GM10248 (cell line): Measurements from ENCODE around the gene POLRMT.
A peak's percentile ranks its signal among the peaks of the same experiment; 100 is the strongest.

Experiments used
- CTCF ChIA-PET: fragments of 300-600 bp; sonication (Branson Sonifier 250); formaldehyde crosslinking; extraction: SDS; loops from one replicate; lab custom pipeline; 2021; ENCODE audit warnings: antibody characterized with exemption; lab: Yijun Ruan, JAX
- POLR2A ChIA-PET: fragments of 350-650 bp; sonication (Branson Sonifier 250); formaldehyde crosslinking; extraction: SDS; loops from one replicate; lab custom pipeline; 2020; ENCODE audit warnings: antibody characterized with exemption; lab: Yijun Ruan, JAX
- DNase-seq: peaks from one replicate; pipeline ENCODE4 v3.0.0; 2012; ENCODE audit errors: extremely low spot score
- CTCF ChIP-seq: IDR thresholded peaks from 2 replicates; pipeline ENCODE4 v1.5.1; 2012; ENCODE audit warnings: mild to moderate bottlenecking, low read depth; ENCODE audit errors: extremely low read depth, missing control alignments, control extremely low read depth

Gene POLRMT

GRCh38 chr19:572743-573518 lies 60.4 kb downstream of the POLRMT start:
- CTCF ChIA-PET, result no interaction called here
- POLR2A ChIA-PET, result no interaction called here
- DNase-seq, result peak; percentile 48
- no peak for TF ChIP-seq CTCF

GRCh38 chr19:572140-572742 lies 61.1 kb downstream of the POLRMT start, which contains the start of gene BSG:
BSG (plus strand) TSS chr19:572596; CDS start chr19:572635, 39 bp downstream.
- POLR2A ChIA-PET, result no interaction called here
- CTCF ChIA-PET, result interaction anchor here (0.7 to 0.8 kb wide), 2 partner anchors 41 to 61 kb away, joined by 4 read pairs; partner anchors contain the start of gene CDC34
- DNase-seq, result peak; percentile 100

GRCh38 chr19:571566-571974 lies 61.8 kb downstream of the POLRMT start:
- ChIA-PET CTCF (interaction anchor here (0.7 to 0.8 kb wide), 2 partner anchors 40 to 61 kb away, joined by 4 read pairs; partner anchors contain the start of gene CDC34), POLR2A (no interaction called here)
- no peak for DNase-seq
- no peak for TF ChIP-seq CTCF

More at GRCh38 chr19:572140-572742, 61.1 kb downstream of the POLRMT start, which contains the start of gene BSG:
- TF ChIP-seq CTCF, result no peak

GRCh38 chr19:570937-571565 lies 62.3 kb downstream of the POLRMT start:
- ChIA-PET POLR2A (no interaction called here), CTCF (interaction anchor here (0.8 to 1.6 kb wide), 2 partner anchors 39 to 40 kb away, joined by 3 to 4 read pairs; partner anchors contain the start of gene CDC34)
- no peak for TF ChIP-seq CTCF
- DNase-seq, result peak; percentile 53

- no peak for TF ChIP-seq CTCF
- no peak for DNase-seq
- POLR2A ChIA-PET, result no interaction called here
- CTCF ChIA-PET, result interaction anchor here (1.6 kb wide), 1 partner anchor 38 kb away, joined by 3 read pairs; the partner anchor contains the start of gene CDC34
Observed at GRCh38 chr19:570251-570686, 63.1 kb downstream of the POLRMT start.

GRCh38 chr19:567296-567900 lies 65.9 kb downstream of the POLRMT start:
- POLR2A ChIA-PET, result no interaction called here
- no peak for DNase-seq
- no peak for TF ChIP-seq CTCF
- CTCF ChIA-PET, result interaction anchor here (1.2 to 2.7 kb wide), 3 partner anchors 12 to 60 kb away, joined by 3 to 6 read pairs (median 3); partner anchors contain the start of gene TPGS1
